ENCODE data around the gene BLOC1S5.
"Not testable (repeated sequence)": the region's sequence is repeated elsewhere in the genome, so short reads cannot be mapped to it uniquely, and the experiment has no call there.

The BLOC1S5 gene

DNA sequence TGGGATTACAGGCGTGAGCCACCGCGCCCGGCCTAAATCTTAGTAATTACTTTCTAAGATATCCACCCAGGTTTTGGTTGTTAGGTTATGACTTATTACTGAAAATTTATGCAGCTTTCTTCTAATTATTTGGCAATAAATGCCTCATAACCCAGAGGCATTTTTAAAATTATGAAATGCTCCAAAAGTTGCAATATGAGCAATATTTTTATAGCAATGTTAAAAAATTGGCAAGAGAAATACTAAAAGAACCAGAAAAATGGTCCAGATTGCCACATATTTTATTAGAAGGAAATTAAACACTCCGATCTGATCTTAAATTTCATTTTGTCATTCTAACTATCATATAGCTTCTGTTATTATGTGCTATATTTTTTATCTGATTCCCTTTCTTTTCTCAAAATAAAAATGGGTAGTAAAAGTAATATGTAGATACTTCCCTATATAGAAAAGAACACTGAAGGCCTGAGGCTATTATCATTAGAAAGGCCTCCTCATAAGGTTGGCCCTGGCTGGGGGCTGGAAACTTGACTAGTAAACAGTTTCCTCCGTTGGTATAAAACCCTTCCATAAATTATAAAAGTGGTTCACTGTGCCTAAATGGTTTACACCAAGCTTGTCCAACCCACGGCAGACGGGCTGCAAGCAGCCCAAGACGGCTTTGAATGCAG lies 22.1 kb downstream of the BLOC1S5 start:
- DNase-seq: no peak

DNA sequence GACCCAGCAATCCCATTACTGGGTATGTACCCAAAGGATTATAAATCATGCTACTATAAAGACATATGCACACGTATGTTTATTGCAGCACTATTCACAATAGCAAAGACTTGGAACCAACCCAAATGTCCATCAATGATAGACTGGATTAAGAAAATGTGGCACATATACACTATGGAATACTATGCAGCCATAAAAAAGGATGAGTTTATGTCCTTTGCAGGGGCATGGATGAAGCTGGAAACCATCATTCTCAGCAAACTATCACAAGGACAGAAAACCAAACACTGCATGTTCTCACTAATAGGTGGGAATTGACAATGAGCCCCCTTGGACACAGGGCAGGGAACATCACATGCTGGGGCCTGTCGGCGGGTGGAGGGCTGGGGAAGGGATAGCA lies 30.1 kb downstream of the BLOC1S5 start:
- not testable (repeated sequence) for DNase-seq

GRCh38 chr6:8030920-8031319 lies 33.3 kb downstream of the BLOC1S5 start:
- DNase-seq: no peak

- DNase-seq: no peak
Observed at GRCh38 chr6:8029243-8029870, 34.8 kb downstream of the BLOC1S5 start.

- no peak for DNase-seq
Observed at GRCh38 chr6:8027965-8028651, 36.1 kb downstream of the BLOC1S5 start.

GRCh38 chr6:8026800-8027199 lies 37.4 kb downstream of the BLOC1S5 start:
- DNase-seq: no peak

DNA sequence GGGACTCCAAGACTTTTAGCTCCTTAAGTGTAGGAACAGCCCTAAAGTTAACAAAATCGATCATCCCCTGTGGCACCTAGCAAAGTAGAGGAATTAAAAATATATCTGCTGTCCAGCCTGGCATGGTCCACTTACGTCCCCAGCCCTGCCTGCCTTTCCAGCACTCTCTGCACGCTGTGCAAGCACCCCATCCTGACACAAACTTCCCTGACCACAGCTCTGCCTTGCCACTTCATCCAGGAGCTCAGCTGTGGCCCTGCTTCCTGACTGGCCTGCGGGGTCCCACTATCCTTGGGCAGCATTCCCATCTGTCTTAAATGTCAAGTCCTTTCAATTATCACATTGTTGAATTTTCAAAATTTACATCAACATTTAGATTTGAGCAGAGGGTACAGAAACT lies 39.0 kb downstream of the BLOC1S5 start:
- DNase-seq: no peak

- DNase-seq: no peak
Observed at GRCh38 chr6:8023638-8024037, 40.6 kb downstream of the BLOC1S5 start.

GRCh38 chr6:8020083-8020482 lies 44.1 kb downstream of the BLOC1S5 start:
- DNase-seq: no peak

GRCh38 chr6:8017705-8018104 lies 46.5 kb downstream of the BLOC1S5 start:
- DNase-seq: no peak

- DNase-seq: no peak
Observed at GRCh38 chr6:8017276-8017701, 46.9 kb downstream of the BLOC1S5 start.

GRCh38 chr6:8014947-8015346 lies 49.2 kb downstream of the BLOC1S5 start:
- DNase-seq: peak; percentile 41

DNA sequence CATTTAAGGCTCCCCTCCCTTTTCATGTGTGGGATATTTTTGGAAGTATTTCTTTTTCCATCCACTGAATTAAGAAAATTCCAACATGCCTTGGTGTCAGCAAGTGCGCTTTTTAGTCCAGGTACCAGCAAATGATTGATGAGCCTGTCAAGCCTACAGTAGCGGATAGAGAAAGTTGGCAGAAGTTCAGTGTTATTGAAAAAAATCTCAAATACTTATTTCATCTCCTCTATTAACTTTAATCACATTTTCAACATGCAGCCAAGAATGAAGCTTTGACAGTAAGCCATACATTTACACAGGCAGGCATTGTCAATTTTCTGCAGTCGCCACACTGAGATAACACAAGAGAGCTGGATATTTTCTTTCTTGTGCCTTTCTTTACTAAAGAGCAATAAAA lies 50.4 kb downstream of the BLOC1S5 start:
- no peak for DNase-seq

DNA sequence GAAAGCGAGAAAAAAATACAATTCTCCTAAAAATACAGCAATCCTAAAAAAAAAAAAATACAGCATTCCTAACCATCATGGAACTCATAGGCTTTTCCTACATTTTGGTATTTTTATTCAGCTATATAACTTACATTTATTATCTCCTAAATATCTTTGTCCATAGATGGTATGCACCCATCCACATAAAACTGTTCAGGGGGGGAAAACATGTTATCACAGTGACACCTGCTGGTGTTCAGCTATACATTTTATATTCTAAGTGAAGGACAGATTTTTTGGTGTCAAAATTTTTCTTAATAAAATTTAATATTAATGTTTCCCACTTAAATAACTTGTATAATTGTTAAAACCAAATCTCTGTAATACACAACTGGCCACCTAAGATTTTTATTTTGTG lies 58.0 kb downstream of the BLOC1S5 start:
- peak; percentile 37 for DNase-seq

GRCh38 chr6:8005136-8005535 lies 59.1 kb downstream of the BLOC1S5 start:
- DNase-seq: no peak

DNA sequence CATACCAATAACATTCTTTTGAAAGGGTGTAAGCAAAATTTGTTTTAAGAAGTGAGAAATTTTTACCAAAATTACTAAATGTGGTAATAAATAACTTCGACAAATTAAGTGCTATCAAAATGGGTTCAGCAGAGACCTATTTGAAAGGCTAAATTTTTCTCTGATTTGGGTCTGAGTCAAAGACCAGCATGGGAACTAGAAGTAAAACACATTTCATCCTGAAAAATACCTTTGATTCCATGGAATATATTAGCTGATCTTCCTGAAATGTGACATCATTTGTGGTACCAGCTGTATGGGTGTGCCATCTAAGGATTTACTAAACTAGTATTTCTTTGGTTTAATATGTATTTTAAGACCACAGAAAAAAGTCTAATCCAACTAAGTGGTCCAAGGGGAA lies 63.6 kb downstream of the BLOC1S5 start:
- DNase-seq: no peak

DNA sequence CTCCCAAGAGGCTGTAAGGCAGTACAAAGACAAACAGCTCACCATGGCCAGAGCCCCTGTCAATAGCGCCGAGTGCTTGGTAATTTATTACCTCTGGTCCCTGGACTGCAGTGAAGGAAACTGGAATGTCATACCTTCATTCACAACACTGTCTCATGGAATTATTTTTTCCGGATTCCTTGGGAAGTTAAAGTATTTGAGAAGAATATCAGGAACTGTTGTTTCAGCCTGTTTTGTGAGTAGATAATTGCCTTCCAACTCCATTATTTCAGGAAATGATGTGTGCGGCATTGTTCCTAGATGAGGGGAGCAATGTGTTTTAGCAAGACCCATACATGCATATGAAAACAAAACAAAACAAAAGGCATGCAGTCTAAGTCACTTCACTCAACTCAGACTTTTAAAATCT lies 64.0 kb downstream of the BLOC1S5 start:
- DNase-seq: no peak

GRCh38 chr6:7999201-7999600 lies 65.0 kb downstream of the BLOC1S5 start:
- DNase-seq: no peak

GRCh38 chr6:7998103-7998725 lies 66.0 kb downstream of the BLOC1S5 start:
- no peak for DNase-seq

DNA sequence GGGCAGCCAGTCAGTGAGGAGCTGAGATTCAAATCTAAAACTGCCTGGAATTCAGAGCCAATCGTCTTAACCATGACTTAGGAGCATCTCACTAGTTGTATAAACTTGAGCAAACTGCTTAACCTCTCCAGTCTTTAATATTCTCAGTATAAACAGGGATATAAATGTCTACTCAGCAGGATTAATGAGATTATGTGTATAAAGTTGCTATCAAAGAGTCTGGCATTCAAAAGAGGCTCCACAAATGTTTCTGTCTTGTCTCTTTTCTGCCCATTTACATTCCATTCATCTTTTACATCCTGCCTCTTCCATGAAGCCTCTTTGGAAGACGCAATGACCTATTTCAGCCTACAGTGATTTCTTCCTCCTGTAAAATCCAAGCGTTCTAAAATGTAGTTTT lies 66.9 kb downstream of the BLOC1S5 start:
- DNase-seq: no peak

DNA sequence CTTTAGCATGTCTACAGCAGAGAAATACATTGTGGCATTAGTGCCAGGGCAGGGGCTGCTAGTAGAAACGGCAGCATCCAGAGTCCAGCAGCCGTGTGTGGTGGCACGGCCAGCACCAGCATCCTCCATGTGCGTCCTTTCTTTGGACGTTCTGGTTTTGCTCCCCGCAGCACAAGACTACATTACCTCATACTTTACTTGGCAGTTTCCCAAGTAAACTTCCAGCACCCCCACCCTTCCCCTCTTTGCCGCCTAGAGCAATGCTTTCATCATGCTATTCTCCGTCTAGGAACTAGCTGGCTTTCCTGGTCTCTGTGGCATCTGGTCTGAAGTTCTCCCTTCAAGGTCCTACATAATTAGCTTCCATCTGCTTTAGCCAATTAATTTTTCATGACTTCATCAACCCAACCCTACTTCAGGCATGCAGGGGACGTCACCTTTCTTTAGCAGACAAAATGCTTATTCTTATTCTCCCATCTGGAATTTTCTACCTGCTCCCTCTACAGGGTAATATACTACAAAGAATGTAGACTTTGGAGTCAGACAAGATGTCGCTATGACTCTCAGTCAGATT lies 67.6 kb downstream of the BLOC1S5 start:
- DNase-seq: no peak

DNA sequence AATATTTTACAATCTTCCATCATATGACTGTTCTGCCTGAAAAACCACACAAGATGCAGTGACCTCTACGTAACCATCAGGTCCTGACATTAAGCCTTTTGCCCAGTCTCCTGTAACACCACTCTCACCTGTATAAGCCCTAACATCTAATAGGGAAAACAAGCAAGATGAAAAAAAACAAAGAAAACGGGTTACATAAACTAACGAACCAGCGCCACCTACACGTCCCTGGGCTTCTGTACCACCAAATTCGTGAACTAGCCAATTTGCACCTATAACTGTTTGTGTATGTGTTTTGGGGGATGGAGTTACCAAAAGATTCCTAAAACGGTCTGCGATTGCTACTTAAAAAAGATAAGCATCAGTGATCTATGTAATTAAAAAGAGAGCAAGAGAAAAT lies 70.2 kb downstream of the BLOC1S5 start:
- no peak for DNase-seq

DNA sequence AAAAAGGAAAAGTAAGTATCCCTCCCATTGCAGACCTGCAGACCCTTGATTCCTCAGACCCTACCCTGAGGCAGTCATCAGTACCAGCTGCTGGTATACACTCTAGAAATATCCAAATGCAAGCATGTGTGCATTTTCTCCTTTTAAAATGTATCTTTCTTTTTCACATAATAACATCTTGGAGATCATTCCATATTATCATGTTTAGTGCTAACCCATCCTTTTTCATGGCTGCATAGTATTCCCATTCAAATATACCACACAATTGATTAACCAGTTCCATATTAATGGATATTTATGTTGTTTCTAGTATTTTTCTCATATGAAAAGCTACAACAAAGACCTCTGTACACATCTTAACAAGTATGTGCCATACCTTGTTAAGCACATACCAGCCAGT lies 70.8 kb downstream of the BLOC1S5 start:
- DNase-seq: no peak
